ENCODE measurements around the gene PTPRG. TPM values are rescaled to one million over a fixed set of nuclear protein-coding genes. Genes with fewer than 3 reads are reported as not detected.

Gene PTPRG
- total RNA-seq, 4 donors from 2014 or later, result 8.4 to 37.3 (median 14.9) TPM

- no peak for DNase-seq (ENCODE audit: low spot score in 2 of 2)
- no peak overlapping the region for H3K4me3 ChIP-seq (ENCODE audit: low read depth, poor library complexity, severe bottlenecking)
- intact Hi-C loops (cut with DNase I; ENCODE audit: low total_unique reads), result no loop called here
- WGBS, 2 donors, result 72 to 79% methylated on average over 12 of the region's 12 CpGs
- TF ChIP-seq CTCF (IDR thresholded peaks at IDR 0.05) (no peak), POLR2A (IDR thresholded peaks at IDR 0.05) (no peak)
These were observed 606.3 kb downstream of the PTPRG start for GRCh38 chr3:62167566-62168262.

GRCh38 chr3:62168356-62168755 lies 607.0 kb downstream of the PTPRG start:
- WGBS, 2 donors, result 92 to 96% methylated on average over 3 of the region's 3 CpGs
- no peak for TF ChIP-seq CTCF (IDR thresholded peaks at IDR 0.05)
- TF ChIP-seq POLR2A (IDR thresholded peaks at IDR 0.05), result no peak
- no peak for DNase-seq (ENCODE audit: low spot score in 2 of 2)
- H3K4me3 ChIP-seq (ENCODE audit: low read depth, poor library complexity, severe bottlenecking), result no peak overlapping the region
- intact Hi-C loops (cut with DNase I; ENCODE audit: low total_unique reads), result no loop called here

- WGBS, 2 donors, result 82 to 84% methylated on average over 4 of the region's 4 CpGs
- no peak overlapping the region for H3K4me3 ChIP-seq (ENCODE audit: low read depth, poor library complexity, severe bottlenecking)
- DNase-seq (ENCODE audit: low spot score in 2 of 2), result no peak
- TF ChIP-seq POLR2A (IDR thresholded peaks at IDR 0.05) (no peak), CTCF (IDR thresholded peaks at IDR 0.05) (no peak)
- intact Hi-C loops (cut with DNase I; ENCODE audit: low total_unique reads), result no loop called here
These were observed 608.7 kb downstream of the PTPRG start for GRCh38 chr3:62169906-62170660.

- intact Hi-C loops (cut with DNase I; ENCODE audit: low total_unique reads), result no loop called here
- TF ChIP-seq CTCF (IDR thresholded peaks at IDR 0.05), result no peak
- TF ChIP-seq POLR2A (IDR thresholded peaks at IDR 0.05), result no peak
- H3K4me3 ChIP-seq (ENCODE audit: low read depth, poor library complexity, severe bottlenecking), result no peak overlapping the region
- 90 to 94% methylated on average over 2 of the region's 2 CpGs for WGBS, 2 donors
- DNase-seq (ENCODE audit: low spot score in 2 of 2), result no peak
These were observed 610.4 kb downstream of the PTPRG start for GRCh38 chr3:62171789-62172188.

GRCh38 chr3:62172199-62172598 lies 610.8 kb downstream of the PTPRG start:
- intact Hi-C loops (cut with DNase I; ENCODE audit: low total_unique reads), result no loop called here
- 96 to 100% methylated on average over 1 of the region's 1 CpG for WGBS, 2 donors
- H3K4me3 ChIP-seq (ENCODE audit: low read depth, poor library complexity, severe bottlenecking), result no peak overlapping the region
- no peak for DNase-seq (ENCODE audit: low spot score in 2 of 2)
- TF ChIP-seq POLR2A (IDR thresholded peaks at IDR 0.05), result no peak
- TF ChIP-seq CTCF (IDR thresholded peaks at IDR 0.05), result no peak
